ENCODE measurements around the gene FAM161A.
"Not testable (repeated sequence)": the region's sequence is repeated elsewhere in the genome, so short reads cannot be mapped to it uniquely, and the experiment has no call there.

Gene FAM161A

DNA sequence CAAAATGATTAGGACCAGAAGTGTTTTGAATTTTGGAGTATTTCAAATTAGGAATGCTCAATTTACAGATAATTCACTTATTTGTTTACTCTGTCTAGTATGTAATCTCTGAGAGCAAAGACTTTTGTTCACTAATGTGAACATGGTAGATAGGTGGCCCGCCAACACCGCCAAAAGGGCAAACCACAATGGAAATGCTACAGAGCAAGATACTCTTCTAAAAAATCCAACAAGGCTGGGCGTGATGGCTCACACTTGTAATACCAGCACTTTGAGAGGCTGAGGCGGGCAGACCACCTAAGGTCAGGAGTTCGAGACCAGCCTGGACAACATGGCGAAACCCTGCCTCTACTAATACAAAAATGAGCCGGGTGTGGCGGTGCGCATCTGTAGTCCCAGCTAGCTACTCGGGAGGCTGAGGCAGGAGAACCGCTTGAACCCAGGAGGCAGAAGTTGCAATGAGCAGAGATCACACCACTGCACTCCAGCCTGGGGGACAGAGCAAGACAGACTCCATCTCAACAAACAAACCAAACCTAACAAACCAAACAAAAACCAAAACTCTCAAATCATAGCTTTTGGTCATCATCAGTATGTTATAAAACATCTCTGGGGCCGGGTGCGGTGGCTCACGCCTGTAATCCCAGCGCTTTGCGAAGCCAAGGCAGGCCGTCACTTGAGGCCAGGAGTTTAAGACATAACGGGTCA is 32.2 kb upstream of the FAM161A start:
- no peak for DNase-seq (ENCODE audit: low read depth)

DNA sequence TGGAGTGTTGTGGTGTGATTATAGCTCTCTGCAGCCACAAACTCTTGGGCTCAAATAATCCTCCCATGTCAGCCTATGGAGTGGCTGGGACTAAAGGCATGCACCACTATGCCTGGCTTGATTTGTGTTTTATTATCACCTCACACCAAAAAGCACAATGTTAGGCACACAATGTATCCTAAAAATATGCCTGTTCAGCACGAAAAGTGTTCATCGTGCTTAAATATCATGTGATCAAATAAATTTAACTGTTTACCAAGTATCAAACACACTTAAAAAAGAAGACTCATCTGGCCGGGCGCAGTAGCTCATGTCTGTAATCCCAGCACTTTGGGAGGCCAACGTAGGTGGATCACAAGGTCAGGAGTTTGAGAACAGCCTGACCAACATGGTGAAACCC is 29.0 kb upstream of the FAM161A start:
- DNase-seq (ENCODE audit: low read depth), result no peak
- TF ChIP-seq, protein P1, sequence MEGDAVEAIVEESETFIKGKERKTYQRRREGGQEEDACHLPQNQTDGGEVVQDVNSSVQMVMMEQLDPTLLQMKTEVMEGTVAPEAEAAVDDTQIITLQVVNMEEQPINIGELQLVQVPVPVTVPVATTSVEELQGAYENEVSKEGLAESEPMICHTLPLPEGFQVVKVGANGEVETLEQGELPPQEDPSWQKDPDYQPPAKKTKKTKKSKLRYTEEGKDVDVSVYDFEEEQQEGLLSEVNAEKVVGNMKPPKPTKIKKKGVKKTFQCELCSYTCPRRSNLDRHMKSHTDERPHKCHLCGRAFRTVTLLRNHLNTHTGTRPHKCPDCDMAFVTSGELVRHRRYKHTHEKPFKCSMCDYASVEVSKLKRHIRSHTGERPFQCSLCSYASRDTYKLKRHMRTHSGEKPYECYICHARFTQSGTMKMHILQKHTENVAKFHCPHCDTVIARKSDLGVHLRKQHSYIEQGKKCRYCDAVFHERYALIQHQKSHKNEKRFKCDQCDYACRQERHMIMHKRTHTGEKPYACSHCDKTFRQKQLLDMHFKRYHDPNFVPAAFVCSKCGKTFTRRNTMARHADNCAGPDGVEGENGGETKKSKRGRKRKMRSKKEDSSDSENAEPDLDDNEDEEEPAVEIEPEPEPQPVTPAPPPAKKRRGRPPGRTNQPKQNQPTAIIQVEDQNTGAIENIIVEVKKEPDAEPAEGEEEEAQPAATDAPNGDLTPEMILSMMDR (IDR thresholded peaks at IDR 0.05; ENCODE audit: control insufficient read depth, insufficient read depth, low read depth, low read length, missing control alignments), result no peak
- H3K4me3 ChIP-seq (ENCODE audit: control insufficient read depth, low read depth, low read length), result no peak overlapping the region

More for the DNA sequence above, 32.2 kb upstream of the FAM161A start:
- H3K4me3 ChIP-seq (ENCODE audit: control insufficient read depth, low read depth, low read length), result no peak overlapping the region
- TF ChIP-seq, protein P1 (IDR thresholded peaks at IDR 0.05; ENCODE audit: control insufficient read depth, insufficient read depth, low read depth, low read length, missing control alignments), result no peak

DNA sequence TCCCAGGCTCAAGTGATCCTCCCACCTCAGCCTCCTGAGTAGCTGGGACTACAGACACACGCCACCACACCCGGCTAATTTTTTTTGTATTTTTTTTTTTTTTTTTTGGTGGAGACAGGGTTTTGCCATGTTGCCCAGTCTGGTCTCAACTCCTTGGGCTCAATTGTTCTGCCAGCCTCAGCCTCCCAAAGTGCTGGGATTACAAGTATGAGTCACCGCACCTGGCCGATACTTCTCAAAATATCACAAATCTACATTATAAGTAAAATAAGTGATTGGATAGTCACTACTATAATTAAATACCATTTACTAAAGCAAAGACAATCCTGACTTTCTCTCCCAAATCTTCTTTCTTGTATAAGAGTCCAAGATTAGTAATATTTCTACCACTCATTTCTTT is 25.5 kb upstream of the FAM161A start:
- DNase-seq (ENCODE audit: low read depth); H3K4me3 ChIP-seq (ENCODE audit: control insufficient read depth, low read depth, low read length): not testable (repeated sequence)

DNA sequence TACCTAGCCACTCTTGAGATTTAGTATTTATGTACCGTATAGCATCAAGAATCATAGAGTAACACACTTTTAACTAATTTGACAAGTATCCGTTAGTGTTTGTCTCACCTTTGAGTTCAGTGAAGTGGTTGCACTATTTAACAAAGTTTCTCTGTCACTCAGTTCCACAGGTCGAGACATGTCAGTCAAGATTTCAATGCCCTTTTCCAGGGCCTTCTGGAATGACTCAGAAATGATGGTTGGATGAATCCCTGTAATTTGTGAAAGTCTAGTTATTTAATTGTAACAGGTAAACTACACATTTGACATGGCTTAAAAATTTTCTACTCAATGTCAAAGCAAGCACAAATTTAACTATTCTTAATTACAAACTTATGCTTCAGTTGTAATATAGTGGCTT is 24.9 kb upstream of the FAM161A start:
- TF ChIP-seq, protein P1 (IDR thresholded peaks at IDR 0.05; ENCODE audit: control insufficient read depth, insufficient read depth, low read depth, low read length, missing control alignments), result no peak
- no peak overlapping the region for H3K4me3 ChIP-seq (ENCODE audit: control insufficient read depth, low read depth, low read length)
- DNase-seq (ENCODE audit: low read depth), result no peak

DNA sequence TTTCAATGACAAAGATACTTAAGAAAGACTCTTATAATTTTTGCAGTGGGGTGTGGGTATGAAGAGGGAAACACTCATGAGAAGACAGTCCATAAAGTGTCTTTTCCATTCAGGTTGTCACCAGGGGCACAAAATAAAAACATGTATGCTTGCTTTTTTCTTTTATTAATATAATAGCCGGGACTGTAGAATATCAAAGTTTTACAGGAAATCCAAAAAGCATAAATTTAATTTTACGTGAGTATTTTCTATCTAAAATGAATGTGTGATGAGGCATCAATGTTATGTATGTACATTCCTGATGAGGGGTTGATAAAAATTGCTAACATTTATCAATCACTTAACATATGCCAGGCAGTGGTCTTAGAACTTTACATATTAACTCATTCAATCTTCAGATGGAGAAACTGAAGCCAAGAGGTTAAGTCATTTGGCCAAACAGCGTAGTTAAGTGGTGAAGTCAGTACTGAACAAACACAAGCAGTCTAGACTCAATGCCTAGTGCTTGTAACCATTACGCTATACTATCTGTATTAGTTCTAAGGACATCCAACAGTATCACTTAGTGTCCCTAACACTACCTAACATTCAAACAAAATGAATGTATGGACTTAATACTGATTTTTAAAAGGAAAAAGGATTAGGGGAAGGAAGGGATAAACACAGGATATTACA is 23.8 kb upstream of the FAM161A start:
- no peak overlapping the region for H3K4me3 ChIP-seq (ENCODE audit: control insufficient read depth, low read depth, low read length)
- TF ChIP-seq, protein P1 (IDR thresholded peaks at IDR 0.05; ENCODE audit: control insufficient read depth, insufficient read depth, low read depth, low read length, missing control alignments), result no peak
- DNase-seq (ENCODE audit: low read depth), result no peak

DNA sequence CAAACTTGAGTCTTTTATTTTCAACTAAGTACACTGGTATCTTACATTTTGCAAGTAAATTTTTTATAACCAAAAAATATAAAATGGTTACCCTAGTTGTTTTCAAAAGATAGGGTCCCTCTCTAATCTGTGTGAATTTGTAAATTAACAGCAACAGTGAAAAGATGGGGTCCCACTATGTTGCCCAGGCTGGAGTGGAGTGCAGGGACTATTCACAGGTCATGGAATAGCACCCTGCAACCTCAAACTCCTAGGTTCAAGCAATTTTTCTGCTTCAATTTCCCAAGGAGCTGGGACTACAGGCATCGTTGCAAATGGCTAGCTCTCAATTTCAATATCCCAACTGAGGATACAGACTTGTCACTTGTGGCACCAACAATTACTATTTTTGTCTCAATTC is 22.5 kb upstream of the FAM161A start:
- H3K4me3 ChIP-seq (ENCODE audit: control insufficient read depth, low read depth, low read length), result no peak overlapping the region
- TF ChIP-seq, protein P1 (IDR thresholded peaks at IDR 0.05; ENCODE audit: control insufficient read depth, insufficient read depth, low read depth, low read length, missing control alignments), result no peak
- no peak for DNase-seq (ENCODE audit: low read depth)

DNA sequence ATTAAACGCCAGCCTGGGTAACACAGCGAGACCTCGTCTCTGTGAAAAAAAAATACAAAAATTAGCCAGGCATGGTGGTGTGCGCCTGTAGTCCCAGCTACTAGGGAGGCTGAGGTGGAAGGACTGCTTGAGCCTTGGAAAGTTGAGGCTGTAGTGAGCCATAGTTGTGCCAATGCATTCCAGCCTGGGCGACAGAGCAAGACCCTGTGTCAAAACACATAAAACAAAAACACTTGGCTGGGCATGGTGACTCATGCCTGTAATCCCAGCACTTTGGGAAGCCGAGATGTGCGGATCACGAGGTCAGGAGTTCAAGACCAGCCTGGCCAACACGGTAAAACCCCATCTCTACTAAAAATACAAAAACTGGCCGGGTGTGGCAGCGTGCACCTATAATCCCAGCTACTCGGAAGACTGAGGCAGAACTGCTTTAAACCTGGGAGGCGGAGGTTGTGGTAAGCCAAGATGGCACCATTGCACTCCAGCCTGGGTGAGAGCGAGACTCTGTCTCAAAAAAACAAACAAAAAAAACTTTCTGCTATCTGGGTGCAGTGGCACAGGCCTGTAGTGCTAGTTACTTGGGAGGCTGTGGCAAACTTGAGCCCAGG is 12.7 kb upstream of the FAM161A start:
- DNase-seq (ENCODE audit: low read depth), result not testable (repeated sequence)

More for the DNA sequence above, 12.7 kb upstream of the FAM161A start:
- not testable (repeated sequence) for H3K4me3 ChIP-seq (ENCODE audit: control insufficient read depth, low read depth, low read length)

Data from AG09309 (cell line).